KOPT-K1 (cell line): ENCODE measurements around the gene CACFD1.

Experiments
- H3K27ac ChIP-seq: fragments of 200-600 bp; sonication (generic); 2 replicates; pipeline ENCODE4 v1.5.1; 2016; ENCODE audit warnings: antibody characterized with exemption, mild to moderate bottlenecking, low read depth, low read length; ENCODE audit not compliant: poor library complexity, severe bottlenecking
- H3K36me3 ChIP-seq: fragments of 200-600 bp; sonication (generic); 2 replicates; pipeline ENCODE4 v1.5.1; 2017; ENCODE audit warnings: antibody characterized with exemption, mild to moderate bottlenecking, low read length, moderate library complexity; ENCODE audit not compliant: insufficient read depth
- H3K9me3 ChIP-seq: fragments of 200-600 bp; sonication (generic); 2 replicates; pipeline ENCODE4 v1.5.1; 2017; ENCODE audit warnings: antibody characterized with exemption, low read length, mild to moderate bottlenecking; ENCODE audit not compliant: insufficient read depth, poor library complexity, severe bottlenecking

Gene CACFD1

DNA sequence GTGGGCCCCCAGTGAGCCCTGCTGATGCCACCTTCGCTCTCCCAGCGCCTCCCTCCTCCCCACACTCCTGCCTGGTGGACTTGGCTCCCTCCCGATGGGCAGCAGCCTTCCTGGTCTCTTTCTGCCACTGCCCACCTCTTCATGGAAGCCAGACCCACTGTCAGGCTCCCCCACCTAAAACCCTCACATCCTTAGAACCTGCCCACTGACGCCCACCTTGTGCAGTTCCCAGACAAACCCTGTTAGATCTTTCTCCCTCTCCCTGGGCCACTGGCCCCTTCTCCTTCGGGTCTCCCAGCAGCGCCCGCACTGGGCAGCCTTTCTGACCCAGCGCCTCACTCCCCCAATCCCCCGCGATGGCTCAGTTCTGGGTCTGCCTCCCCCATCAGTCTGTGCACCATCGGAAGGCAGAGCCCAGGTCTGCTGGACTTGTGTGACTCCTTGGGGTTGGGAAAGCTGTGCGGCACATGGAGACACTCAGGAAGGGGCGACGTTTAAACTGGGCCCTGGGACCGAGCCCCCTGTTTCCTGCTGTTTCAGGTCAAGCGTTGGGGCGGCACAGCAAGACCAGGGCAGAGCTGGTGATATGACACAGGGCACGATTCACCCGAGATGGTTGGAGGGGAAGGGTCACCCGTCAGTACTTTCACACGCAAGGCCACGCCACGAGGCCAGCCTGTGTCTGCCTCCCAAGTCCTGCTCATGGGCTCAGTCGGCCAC lies 47.6 kb downstream of the CACFD1 start:
- H3K9me3 ChIP-seq: peaks cover 6% of the 10 kb centered on the region
- H3K27ac ChIP-seq: no peak overlapping the region
- no peaks in the 10 kb centered on the region for H3K36me3 ChIP-seq

DNA sequence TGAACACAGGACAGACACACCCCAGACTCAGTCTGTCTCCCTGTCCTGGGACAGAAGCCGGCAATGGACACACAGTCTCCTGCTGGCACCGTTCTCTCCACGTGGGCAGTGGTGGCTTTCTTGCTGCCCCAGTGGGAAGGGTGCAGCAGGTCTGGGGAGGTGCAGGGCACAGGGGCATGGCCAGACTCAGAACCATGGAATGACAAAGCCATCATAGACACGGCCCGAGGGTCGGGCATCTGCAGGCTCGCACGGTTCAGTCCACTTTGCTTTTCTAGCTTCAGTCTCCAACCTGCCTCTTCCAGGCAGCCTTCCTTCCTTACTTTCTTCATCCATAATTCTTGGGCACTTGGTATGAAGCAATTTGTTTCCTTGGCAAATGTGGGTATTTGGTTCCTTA lies 48.3 kb downstream of the CACFD1 start:
- H3K9me3 ChIP-seq: no peaks in the 10 kb centered on the region
- no peak overlapping the region for H3K27ac ChIP-seq
- H3K36me3 ChIP-seq: no peaks in the 10 kb centered on the region

DNA sequence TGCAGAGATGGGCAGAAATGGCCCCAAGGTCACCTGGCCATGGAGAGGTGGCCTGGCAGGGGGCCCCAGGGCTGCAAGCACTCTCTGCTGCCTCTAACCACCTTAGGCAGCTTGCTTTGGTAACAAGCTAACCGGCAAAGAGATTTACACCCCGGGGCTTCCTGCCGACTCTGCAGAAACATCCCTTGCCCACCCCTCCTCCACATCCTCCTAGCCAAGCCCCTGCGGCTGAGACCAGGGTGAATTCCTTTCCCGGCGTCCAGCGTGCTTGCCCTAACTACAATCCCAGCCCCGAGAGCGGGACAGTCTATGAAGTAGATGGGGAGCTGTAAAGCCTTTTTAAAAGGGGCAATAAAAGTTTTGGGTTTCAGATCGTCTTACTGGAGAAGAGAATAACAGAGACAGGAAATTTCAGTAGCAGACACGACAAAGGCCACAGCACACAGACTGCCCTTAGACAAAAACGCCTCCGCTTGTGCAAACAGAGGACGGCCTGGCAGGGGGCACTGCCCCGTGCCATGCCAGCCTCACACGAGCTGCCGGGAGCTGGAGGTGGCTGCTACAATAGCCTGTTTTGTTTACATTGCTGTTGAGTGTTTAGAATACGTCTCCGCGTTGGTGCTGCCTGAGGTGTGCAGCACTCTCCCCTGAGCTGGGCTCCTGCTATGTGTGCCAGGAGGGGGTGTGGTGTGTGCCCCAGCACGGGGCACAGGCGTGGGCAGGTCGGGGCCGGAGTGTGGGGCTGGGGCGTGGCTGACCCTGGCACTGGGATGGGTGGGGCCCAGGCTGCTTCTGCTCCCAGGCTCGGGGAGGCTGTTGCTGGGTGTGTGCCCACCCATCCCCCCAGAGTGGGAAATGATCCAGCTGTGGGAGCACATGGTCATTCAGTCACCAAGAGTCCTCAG lies 49.7 kb downstream of the CACFD1 start:
- Histone ChIP-seq H3K36me3 (no peaks in the 10 kb centered on the region), H3K27ac (no peak overlapping the region), H3K9me3 (no peaks in the 10 kb centered on the region)

DNA sequence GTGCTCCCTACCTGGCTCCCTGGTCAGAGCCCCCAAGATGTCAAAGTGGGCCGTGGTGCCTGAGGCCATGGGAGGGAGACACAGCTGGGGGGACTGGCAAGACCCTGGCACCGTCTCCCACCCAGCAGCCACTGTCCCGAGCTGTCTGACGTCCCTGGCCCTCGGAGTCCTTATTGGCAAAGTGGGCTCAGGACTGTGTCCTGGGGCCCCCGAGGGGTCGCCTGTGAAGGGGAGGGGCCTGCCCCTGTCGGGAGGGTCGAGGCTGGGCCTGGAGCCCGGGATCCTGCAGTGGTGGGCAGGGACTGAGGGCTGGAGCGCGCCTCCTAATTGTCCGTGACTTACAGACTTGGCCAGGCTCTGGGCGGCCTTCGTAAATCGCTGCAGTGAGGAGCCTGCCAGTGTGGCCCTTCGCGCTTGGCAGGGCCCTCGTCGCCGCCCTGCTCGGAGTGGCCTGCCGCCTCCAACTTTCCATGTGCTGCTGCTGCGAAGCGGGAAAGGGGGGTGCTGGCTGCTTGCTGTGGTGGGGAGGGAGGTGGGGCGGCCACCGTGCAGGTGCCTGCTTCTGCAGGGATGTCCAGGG lies 51.2 kb downstream of the CACFD1 start:
- Histone ChIP-seq H3K9me3 (no peaks in the 10 kb centered on the region), H3K27ac (no peak overlapping the region)

DNA sequence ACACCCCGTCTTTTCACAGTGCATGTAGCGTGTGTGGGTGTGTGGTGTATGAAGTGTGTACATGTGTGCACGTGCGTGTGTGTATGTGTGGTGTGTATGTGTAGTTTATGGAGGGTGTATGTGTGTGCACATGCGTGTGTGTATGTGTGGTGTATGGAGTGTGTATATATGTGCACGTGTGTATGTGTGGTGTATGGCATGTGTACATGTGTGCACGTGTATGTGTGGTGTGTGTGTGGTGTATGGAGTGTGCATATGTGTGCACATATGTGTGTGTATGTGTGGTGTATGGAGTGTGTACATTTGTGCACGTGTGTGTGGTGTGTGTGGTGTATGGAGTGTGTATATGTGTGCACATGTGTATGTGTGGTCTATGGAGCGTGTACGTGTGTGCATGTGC lies 51.8 kb downstream of the CACFD1 start:
- no peaks in the 10 kb centered on the region for H3K9me3 ChIP-seq

More for the DNA sequence above, 51.2 kb downstream of the CACFD1 start:
- no peaks in the 10 kb centered on the region for H3K36me3 ChIP-seq

DNA sequence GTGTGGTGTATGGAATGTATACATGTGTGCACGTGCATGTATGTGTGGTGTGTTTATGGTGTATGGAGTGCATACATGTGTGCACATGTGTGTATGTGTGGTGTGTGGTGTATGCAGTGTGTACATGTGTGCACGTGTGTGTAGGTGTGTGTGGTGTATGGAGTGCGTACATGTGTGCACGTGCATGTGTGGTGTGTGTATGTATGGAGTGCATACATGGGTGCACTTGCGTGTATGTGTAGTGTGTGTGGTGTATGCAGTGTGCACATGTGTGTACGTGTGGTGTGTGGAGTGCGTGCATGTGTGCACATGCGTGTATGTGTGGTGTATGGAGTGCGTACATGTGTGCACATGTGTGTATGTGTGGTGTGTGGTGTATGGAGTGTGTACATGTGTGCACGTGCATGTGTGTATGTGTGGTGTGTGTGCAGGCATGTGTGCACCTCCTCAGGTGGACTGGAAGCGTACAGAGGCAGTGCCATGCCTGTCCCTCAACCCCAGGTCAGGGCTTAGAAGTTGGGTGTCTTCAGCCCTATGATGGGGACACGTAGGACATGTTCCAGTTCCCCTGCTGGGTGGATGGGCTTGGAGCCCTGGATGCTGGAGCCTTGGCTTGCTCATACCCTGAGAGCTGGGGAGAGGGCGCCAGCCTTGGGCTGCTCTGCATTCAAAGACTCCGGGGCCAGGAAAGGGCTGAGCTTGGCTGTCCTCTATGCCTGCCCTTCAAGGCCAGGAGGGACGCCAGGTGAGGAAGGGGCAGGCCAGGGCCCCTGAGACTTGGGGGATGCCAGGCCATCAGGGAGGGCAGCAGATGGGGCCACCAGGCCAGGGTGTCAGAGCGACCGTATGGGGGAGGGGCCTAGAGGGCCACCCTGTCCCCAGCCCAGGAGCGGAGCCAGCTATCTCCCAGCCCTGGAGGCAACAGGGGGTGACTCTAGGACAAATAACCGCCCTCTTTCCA lies 52.8 kb downstream of the CACFD1 start:
- Histone ChIP-seq H3K27ac (no peak overlapping the region), H3K36me3 (no peaks in the 10 kb centered on the region), H3K9me3 (no peaks in the 10 kb centered on the region)

More for the DNA sequence above, 51.8 kb downstream of the CACFD1 start:
- H3K36me3 ChIP-seq: no peaks in the 10 kb centered on the region
- no peak overlapping the region for H3K27ac ChIP-seq

DNA sequence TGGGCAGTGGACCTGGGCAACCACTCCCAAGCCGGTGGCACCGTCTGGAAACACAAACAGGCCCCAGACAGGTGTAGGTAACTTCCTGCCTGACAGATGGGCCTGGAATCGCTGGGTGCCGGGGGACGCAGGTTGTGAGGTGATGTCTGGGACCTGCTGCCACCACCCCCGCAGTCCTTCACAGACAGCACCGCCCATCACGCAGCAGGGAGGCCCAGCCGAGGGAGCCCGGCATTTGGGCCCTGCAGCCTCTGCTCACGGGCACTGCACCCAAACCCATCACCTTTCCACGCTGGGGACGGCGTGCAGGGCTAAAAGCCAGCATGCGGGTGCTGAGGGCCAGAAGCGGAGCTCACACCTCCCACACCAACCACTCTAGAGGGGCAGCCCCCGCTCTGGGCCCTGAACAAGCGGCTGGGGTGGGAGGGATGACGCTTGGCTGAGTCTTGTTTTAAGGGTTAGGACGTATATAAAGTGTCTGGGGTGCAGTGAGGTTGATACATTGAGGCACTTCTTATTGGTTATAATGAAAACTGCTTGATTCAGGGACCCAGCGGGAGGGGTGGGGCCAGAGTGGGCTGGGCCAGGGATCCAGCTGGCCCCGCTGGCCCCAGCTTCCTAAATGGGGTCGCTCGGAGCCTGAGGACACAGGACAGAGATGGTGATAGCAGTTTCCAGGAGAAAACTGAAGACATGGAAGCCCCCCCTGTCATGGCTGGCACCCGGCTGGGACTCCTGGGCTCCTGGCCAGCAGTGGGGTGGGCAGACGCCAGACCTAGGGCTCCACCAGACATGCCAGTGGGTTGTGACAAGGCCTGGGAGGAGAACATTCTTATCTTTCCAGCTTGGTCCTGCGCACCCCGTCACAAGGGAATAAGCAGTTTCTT lies 53.7 kb downstream of the CACFD1 start:
- Histone ChIP-seq H3K36me3 (no peaks in the 10 kb centered on the region), H3K27ac (no peak overlapping the region), H3K9me3 (no peaks in the 10 kb centered on the region)

DNA sequence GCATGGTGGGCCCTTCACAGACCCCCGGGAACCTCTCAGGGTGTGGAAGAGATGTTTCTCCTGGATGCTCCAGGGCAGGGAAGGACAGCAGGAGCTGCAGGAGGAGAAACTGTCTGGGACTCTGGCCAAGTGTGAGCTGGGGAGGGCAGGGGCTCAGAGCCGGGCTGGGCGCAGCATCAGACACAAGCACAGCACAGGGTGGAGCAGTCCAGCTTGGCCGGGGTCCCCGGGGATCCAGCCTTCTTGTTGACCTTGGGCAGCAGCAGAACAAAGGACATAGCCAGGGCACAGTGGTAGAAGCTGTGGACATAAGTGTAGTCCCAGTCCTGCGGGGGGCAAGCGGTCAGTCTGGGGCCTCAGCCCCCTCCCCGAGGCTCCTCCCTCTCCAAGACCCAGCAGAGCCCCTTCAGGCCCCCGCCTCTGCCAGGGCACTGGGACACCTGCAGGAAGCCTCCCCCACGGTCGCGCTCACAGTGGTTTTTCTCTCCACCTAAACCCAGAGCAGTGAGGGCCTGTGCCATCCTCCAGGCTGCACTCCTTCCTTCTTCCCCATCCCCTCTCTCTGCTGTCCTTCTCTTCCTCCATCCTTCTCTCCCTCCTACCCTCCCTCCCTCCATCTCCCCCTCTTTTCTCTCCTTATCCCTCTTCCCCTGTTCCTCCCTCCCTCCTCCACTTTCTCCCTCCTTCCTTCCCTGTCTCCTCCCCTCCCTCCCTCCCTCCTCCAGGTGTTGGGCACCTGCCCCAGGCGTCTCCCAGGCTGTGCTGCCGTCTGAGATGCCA lies 54.9 kb downstream of the CACFD1 start:
- no peak overlapping the region for H3K27ac ChIP-seq
- H3K9me3 ChIP-seq: no peaks in the 10 kb centered on the region
- no peaks in the 10 kb centered on the region for H3K36me3 ChIP-seq

DNA sequence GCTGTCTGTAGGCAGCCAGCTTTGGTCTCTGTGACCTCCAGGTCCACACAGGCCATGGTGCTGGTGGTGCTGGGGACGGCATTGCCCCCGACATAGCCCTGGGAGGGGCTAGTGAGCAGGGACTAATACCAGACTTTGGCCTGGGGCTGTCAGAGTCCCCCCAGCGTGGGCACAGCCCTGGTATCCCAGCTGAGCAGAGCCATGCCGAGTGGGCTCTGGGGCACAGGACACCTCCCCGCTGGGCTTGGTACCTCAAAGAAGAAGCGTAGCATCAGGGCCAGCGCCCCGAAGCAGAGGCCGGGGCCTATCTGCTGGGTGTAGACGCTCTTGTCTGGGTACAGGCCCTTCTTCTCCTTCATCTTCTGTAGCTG lies 55.4 kb downstream of the CACFD1 start:
- no peaks in the 10 kb centered on the region for H3K9me3 ChIP-seq
- H3K36me3 ChIP-seq: no peaks in the 10 kb centered on the region

DNA sequence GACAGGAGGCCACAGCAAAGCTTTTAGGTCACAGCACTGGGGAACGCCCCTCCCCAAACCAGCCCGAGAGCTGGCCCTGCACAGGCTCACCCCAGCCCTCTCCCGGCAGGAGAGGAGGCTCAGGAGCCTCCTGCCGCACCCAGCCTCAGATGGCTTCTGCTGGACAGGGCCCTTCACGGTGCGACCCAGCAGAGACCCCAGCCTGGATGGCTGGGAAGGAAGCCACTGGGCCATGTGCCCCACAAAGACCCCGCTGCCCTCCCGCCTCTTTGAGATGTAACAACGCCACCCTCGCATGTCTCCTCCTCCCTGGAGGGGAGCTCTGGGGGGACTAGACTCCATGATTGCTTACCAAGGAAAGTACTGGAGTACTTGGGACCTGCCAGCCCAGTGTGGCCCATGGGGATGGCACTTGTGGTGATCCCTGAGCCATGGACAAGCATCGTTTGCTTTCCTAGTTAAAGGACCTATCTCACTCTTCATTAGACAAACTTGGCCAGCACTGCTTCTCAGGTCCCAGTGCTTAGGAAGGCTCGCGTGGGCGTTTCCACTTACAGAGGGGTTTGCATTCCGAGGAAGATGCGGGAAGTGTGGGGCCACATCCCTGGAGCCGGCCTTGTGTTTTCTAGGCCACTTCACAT lies 56.0 kb downstream of the CACFD1 start:
- Histone ChIP-seq H3K27ac (no peak overlapping the region), H3K9me3 (no peaks in the 10 kb centered on the region), H3K36me3 (no peaks in the 10 kb centered on the region)

More for the DNA sequence above, 55.4 kb downstream of the CACFD1 start:
- no peak overlapping the region for H3K27ac ChIP-seq

DNA sequence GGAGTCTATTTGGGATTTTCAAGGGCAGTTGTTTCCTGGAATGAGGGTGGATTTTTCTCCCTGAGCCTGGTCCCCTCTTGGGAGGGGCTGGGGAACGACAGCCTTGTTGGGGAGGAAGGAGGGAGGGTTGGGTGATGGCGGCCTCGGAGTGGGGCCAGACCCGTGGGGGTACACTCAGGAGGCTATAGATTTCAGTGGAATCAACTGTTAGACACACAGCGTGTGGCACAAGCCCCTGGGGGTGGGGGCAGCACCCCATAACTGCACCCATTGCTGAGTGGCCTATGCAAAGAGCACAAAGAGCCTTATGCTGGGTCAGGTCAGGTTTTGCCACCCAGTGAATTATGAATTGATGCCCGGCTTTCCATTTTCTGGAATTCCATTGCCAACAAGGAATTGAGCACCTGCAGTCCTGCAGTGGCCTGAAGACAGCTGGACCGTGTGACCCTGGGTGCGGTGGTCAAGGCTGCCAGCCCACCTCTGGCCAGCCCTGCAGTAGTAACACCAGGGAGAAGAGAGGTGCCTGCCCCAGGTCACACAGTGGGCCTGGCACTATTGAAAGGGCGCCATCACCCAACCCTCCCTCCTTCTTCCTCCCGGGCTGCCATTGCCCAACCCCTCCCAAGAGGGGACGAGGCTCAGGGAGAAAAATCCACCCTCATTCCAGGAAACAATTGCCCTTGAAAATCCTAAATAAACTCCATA lies 56.6 kb downstream of the CACFD1 start:
- Histone ChIP-seq H3K27ac (no peak overlapping the region), H3K36me3 (no peaks in the 10 kb centered on the region), H3K9me3 (no peaks in the 10 kb centered on the region)

DNA sequence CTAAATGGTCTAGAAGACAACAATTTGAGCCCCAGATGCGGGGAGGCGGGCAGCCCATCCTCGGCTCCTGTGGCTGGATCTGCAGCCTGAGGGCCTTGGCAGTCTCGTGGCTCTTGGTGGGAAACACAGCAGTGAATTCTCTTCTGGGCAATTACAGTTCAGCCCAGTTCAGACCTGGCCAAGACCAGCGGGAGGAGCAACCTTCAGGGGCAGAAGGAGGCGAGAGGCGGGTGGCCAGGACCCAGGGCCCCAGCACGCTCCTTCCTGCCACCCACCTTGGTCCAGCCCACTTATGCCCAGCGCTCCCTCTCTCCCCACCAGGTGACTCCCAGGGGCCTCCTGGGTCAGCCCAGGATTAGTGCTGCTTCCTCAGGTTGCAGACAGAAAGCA lies 57.2 kb downstream of the CACFD1 start:
- Histone ChIP-seq H3K27ac (no peak overlapping the region), H3K36me3 (no peaks in the 10 kb centered on the region), H3K9me3 (no peaks in the 10 kb centered on the region)
